Loucy (cell line): Measurements from ENCODE around the gene KRTAP10-11.
"Not testable (repeated sequence)": the region's sequence is repeated elsewhere in the genome, so short reads cannot be mapped to it uniquely, and the experiment has no call there.

ENCODE experiments used
- H2AFZ ChIP-seq: fragments of 200-600 bp; sonication (generic); 2 replicates; pipeline ENCODE4 v1.6.0; 2016; ENCODE audit warnings: antibody characterized with exemption, mild to moderate bottlenecking, low read length, moderate library complexity
- H3F3A ChIP-seq: fragments of 200-600 bp; 2 replicates; pipeline ENCODE4 v1.6.0; 2016; ENCODE audit warnings: antibody characterized with exemption, low read depth, mild to moderate bottlenecking
- H3K27me3 ChIP-seq: fragments of 200-600 bp; sonication (generic); 2 replicates; pipeline ENCODE4 v1.6.1; 2014; ENCODE audit warnings: low read length, mild to moderate bottlenecking; ENCODE audit not compliant: insufficient read depth, poor library complexity, severe bottlenecking
- H3K36me3 ChIP-seq: fragments of 200-600 bp; sonication (generic); 2 replicates; pipeline ENCODE4 v1.6.1; 2016; ENCODE audit warnings: low read length; ENCODE audit not compliant: insufficient read depth
- H3K4me1 ChIP-seq: fragments of 200-600 bp; sonication (generic); 2 replicates; pipeline ENCODE4 v1.5.1; 2014; ENCODE audit warnings: low read length, mild to moderate bottlenecking; ENCODE audit not compliant: insufficient read depth, poor library complexity, severe bottlenecking
- H3K4me2 ChIP-seq: fragments of 200-600 bp; sonication (generic); 2 replicates; pipeline ENCODE4 v1.6.0; 2014; ENCODE audit warnings: antibody characterized with exemption, low read length, low read depth, mild to moderate bottlenecking; ENCODE audit not compliant: poor library complexity, severe bottlenecking
- H3K4me3 ChIP-seq: fragments of 200-600 bp; sonication (generic); 2 replicates; pipeline ENCODE4 v1.5.1; 2014; ENCODE audit warnings: low read length, mild to moderate bottlenecking, mixed read lengths; ENCODE audit not compliant: poor library complexity, severe bottlenecking
- H3K79me2 ChIP-seq: fragments of 200-600 bp; sonication (generic); 2 replicates; pipeline ENCODE4 v1.6.1; 2014; ENCODE audit warnings: low read length; ENCODE audit not compliant: insufficient read depth
- H3K9ac ChIP-seq: fragments of 200-600 bp; sonication (generic); 2 replicates; pipeline ENCODE4 v1.6.0; 2014; ENCODE audit warnings: mild to moderate bottlenecking, low read depth, low read length, moderate library complexity; ENCODE audit not compliant: poor library complexity, severe bottlenecking
- H3K9me2 ChIP-seq: fragments of 200-600 bp; sonication (generic); replicated peaks from 2 replicates; pipeline ENCODE4 v1.6.1; 2016; ENCODE audit warnings: low read depth, low read length, mixed read lengths
- H3K9me3 ChIP-seq: fragments of 200-600 bp; sonication (generic); 2 replicates; pipeline ENCODE4 v1.6.1; 2014; ENCODE audit warnings: mild to moderate bottlenecking, antibody characterized with exemption, low read length, low read depth; ENCODE audit not compliant: insufficient read depth
- H4K20me1 ChIP-seq: fragments of 200-600 bp; sonication (generic); 2 replicates; pipeline ENCODE4 v1.6.0; 2014; ENCODE audit warnings: antibody characterized with exemption, low read length, mild to moderate bottlenecking; ENCODE audit not compliant: insufficient read depth, poor library complexity, severe bottlenecking
- EZH2phosphoT487 ChIP-seq: fragments of 200-600 bp; IDR thresholded peaks from 2 replicates; pipeline ENCODE4 v1.6.1; 2018; ENCODE audit warnings: antibody characterized with exemption, mild to moderate bottlenecking, moderate library complexity, borderline replicate concordance
- TF ChIP-seq, protein P1 (sequence below): fragments of 200-600 bp; sonication (generic); conservative IDR thresholded peaks from 2 replicates; pipeline ENCODE4 v1.5.1; 2014; ENCODE audit warnings: mild to moderate bottlenecking, antibody characterized with exemption, low read length

Gene KRTAP10-11

GRCh38 chr21:44626262-44626661 is 20.0 kb upstream of the KRTAP10-11 start:
- no peaks in the 10 kb centered on the region for H3K4me1 ChIP-seq
- no peaks in the 10 kb centered on the region for H4K20me1 ChIP-seq
- no peaks in the 10 kb centered on the region for H3K9me2 ChIP-seq
- H3K27me3 ChIP-seq, result no peaks in the 10 kb centered on the region
- no peaks in the 10 kb centered on the region for H3K36me3 ChIP-seq
- no peak overlapping the region for H3K4me2 ChIP-seq
- H3K9ac ChIP-seq, result no peak overlapping the region
- TF ChIP-seq EZH2phosphoT487, result no peak
- TF ChIP-seq, protein P1, sequence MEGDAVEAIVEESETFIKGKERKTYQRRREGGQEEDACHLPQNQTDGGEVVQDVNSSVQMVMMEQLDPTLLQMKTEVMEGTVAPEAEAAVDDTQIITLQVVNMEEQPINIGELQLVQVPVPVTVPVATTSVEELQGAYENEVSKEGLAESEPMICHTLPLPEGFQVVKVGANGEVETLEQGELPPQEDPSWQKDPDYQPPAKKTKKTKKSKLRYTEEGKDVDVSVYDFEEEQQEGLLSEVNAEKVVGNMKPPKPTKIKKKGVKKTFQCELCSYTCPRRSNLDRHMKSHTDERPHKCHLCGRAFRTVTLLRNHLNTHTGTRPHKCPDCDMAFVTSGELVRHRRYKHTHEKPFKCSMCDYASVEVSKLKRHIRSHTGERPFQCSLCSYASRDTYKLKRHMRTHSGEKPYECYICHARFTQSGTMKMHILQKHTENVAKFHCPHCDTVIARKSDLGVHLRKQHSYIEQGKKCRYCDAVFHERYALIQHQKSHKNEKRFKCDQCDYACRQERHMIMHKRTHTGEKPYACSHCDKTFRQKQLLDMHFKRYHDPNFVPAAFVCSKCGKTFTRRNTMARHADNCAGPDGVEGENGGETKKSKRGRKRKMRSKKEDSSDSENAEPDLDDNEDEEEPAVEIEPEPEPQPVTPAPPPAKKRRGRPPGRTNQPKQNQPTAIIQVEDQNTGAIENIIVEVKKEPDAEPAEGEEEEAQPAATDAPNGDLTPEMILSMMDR, result no peak
- H3K4me3 ChIP-seq, result no peak overlapping the region
- no peak overlapping the region for H2AFZ ChIP-seq
- H3K79me2 ChIP-seq, result no peaks in the 10 kb centered on the region
- peaks cover 19% of the 10 kb centered on the region; the same call in 1 of the 2 replicates for H3K9me3 ChIP-seq
- H3F3A ChIP-seq, result no peaks in the 10 kb centered on the region

GRCh38 chr21:44626673-44627143 is 19.5 kb upstream of the KRTAP10-11 start, which contains the start of gene KRTAP10-9:
KRTAP10-9 (plus strand) TSS chr21:44627093; CDS start chr21:44627172, 79 bp downstream.
- no peaks in the 10 kb centered on the region for H3K27me3 ChIP-seq
- no peaks in the 10 kb centered on the region for H3K79me2 ChIP-seq
- H3K36me3 ChIP-seq, result no peaks in the 10 kb centered on the region
- H3K4me3 ChIP-seq, result no peak within 1 kb of the TSS
- H3K4me2 ChIP-seq, result no peak within 1 kb of the TSS
- H3K9me3 ChIP-seq, result peaks cover 19% of the 10 kb centered on the region; the same call in 1 of the 2 replicates
- H3K4me1 ChIP-seq, result no peaks in the 10 kb centered on the region
- TF ChIP-seq, protein P1, result no peak
- no peak for TF ChIP-seq EZH2phosphoT487
- no peak within 1 kb of the TSS for H2AFZ ChIP-seq
- no peaks in the 10 kb centered on the region for H3F3A ChIP-seq
- no peaks in the 10 kb centered on the region for H4K20me1 ChIP-seq
- H3K9me2 ChIP-seq, result no peaks in the 10 kb centered on the region
- no peak within 1 kb of the TSS for H3K9ac ChIP-seq

GRCh38 chr21:44627181-44627822 is 18.9 kb upstream of the KRTAP10-11 start:
- not testable (repeated sequence) for H3K9me2 ChIP-seq, H4K20me1 ChIP-seq, H3K4me2 ChIP-seq, H2AFZ ChIP-seq, H3K4me3 ChIP-seq, H3K36me3 ChIP-seq, H3K27me3 ChIP-seq, H3K9ac ChIP-seq, H3F3A ChIP-seq, H3K4me1 ChIP-seq, H3K79me2 ChIP-seq
- peaks cover 21% of the 10 kb centered on the region; the same call in 1 of the 2 replicates for H3K9me3 ChIP-seq

DNA sequence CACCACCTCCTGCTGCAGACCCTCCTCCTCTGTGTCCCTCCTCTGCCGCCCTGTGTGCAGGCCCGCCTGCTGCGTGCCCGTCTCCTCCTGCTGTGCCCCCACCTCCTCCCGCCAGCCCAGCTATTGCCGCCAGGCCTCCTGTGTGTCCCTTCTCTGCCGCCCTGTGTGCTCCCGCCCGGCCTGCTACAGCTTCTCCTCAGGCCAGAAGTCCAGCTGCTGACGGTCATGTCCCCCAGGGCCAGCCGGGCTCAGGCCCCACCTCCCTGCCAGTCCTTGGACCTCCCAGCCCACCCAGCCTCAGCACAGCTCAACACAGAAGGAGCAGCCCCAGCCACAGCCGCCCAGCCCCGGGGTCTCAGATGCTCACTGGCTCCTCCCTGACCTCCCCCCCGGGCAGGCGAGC is 18.4 kb upstream of the KRTAP10-11 start:
- not testable (repeated sequence) for H3K27me3 ChIP-seq, H3F3A ChIP-seq, H3K4me2 ChIP-seq, H3K79me2 ChIP-seq, H2AFZ ChIP-seq, H3K36me3 ChIP-seq, H3K4me1 ChIP-seq, H3K4me3 ChIP-seq, H3K9ac ChIP-seq, H4K20me1 ChIP-seq, H3K9me2 ChIP-seq
- peaks cover 22% of the 10 kb centered on the region; the same call in 1 of the 2 replicates for H3K9me3 ChIP-seq
